AG09309 (cell line): ENCODE results near the gene ITSN1.
"Not testable (repeated sequence)": the region's sequence is repeated elsewhere in the genome, so short reads cannot be mapped to it uniquely, and the experiment has no call there.

ENCODE experiments used
- DNase-seq: peaks from one replicate; pipeline ENCODE4 v3.0.0-alpha.2; 2010; ENCODE audit warnings: low read depth
- H3K4me3 ChIP-seq: 2 replicates; pipeline ENCODE4 v1.5.1; 2011; ENCODE audit warnings: mild to moderate bottlenecking, low read depth, low read length, moderate library complexity; ENCODE audit not compliant: control insufficient read depth
- TF ChIP-seq, protein P1 (sequence below): IDR thresholded peaks from 2 replicates; pipeline ENCODE4 v1.5.1; 2011; ENCODE audit warnings: mild to moderate bottlenecking, low read depth, low read length, inconsistent platforms; ENCODE audit not compliant: insufficient read depth, control insufficient read depth; ENCODE audit errors: missing control alignments

ITSN1 gene

DNA sequence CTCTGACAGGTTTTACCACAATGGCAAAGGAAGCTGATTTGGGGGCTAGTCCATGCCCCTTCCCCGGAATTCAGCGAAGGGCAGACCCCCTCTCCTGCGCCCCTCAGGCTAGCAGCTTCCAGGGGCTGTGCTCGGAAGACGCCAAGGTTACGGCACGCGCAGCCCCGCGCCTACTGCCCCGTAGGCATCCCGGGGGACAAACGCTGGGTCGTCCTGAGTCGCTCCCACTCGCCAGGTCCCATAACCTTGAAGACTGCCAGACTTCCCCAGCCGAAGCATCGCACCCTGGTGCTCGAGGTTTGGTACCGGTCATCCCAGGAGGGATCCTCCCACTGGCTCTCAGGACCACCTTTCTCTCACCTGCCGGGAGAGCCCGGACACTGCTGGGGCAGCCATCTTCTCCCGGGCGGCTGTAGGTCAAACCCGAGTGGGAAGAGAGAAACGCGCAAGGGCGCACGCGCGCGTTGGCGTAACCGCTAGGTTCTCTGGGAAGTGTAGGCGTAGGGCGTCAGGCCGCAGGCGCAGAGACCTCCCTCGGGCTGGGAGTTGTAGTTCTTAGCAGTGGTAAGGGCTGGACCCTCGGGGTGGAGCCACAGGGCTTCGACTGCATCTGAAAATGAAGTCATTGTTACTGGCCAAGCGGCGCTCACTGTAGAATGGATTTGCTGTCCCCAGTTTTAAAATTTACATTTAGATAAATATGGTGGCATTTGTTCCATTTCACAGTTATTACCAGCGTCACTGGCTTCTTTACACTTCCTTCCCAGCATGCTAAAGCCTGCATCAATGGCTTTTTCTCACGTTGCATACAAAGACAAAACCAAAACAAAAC lies 273.3 kb downstream of the ITSN1 start, which contains the start of gene ATP5PO:
Gene ATP5PO (minus strand): TSS at position 437 of the 832 bp plus-strand sequence. CDS start 41 bp downstream, at position 396.
- peak; percentile 88 for DNase-seq
- TF ChIP-seq, protein P1, sequence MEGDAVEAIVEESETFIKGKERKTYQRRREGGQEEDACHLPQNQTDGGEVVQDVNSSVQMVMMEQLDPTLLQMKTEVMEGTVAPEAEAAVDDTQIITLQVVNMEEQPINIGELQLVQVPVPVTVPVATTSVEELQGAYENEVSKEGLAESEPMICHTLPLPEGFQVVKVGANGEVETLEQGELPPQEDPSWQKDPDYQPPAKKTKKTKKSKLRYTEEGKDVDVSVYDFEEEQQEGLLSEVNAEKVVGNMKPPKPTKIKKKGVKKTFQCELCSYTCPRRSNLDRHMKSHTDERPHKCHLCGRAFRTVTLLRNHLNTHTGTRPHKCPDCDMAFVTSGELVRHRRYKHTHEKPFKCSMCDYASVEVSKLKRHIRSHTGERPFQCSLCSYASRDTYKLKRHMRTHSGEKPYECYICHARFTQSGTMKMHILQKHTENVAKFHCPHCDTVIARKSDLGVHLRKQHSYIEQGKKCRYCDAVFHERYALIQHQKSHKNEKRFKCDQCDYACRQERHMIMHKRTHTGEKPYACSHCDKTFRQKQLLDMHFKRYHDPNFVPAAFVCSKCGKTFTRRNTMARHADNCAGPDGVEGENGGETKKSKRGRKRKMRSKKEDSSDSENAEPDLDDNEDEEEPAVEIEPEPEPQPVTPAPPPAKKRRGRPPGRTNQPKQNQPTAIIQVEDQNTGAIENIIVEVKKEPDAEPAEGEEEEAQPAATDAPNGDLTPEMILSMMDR = no peak
- H3K4me3 ChIP-seq = peak within 1 kb of the TSS; percentile 99

DNA sequence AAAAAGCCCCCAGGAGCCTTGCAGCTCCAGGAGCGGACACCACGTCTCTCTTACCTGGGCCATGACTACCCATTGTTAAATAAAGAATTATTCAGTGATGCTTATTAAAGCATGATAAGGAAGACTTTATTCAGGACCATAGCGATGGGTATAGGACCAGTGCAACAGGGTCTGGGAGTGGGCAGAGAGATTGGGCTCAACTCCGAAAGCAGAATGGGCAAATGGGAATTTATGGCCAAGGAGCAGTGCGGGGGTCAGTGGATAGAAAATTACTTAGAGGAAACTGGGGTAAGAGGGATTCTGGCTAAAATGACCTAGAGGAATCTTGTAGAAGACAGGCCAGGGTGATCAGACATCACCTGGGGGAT lies 273.9 kb downstream of the ITSN1 start:
- TF ChIP-seq, protein P1 = no peak
- peak overlapping the region; percentile 99 for H3K4me3 ChIP-seq
- no peak for DNase-seq

DNA sequence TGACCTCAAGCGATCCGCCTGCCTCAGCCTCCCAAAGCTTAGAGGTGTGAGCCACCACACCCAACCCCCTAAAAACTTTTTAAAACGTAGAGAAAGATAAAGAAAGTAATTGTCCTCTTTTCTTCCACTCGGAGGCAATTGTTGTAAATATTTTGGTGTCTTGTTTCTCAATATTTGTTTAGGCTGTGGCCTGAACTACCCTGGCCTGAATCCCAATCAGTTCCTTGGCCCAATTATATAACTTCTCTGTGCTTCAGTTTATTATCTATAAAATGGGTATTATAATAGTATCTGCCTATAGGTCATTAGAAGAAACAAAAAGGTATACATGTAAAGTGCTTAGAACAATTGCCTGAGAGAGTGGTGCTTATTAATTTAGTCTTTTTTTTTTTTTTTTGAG lies 275.1 kb downstream of the ITSN1 start:
- no peak for DNase-seq
- no peak overlapping the region for H3K4me3 ChIP-seq
- TF ChIP-seq, protein P1 = no peak

DNA sequence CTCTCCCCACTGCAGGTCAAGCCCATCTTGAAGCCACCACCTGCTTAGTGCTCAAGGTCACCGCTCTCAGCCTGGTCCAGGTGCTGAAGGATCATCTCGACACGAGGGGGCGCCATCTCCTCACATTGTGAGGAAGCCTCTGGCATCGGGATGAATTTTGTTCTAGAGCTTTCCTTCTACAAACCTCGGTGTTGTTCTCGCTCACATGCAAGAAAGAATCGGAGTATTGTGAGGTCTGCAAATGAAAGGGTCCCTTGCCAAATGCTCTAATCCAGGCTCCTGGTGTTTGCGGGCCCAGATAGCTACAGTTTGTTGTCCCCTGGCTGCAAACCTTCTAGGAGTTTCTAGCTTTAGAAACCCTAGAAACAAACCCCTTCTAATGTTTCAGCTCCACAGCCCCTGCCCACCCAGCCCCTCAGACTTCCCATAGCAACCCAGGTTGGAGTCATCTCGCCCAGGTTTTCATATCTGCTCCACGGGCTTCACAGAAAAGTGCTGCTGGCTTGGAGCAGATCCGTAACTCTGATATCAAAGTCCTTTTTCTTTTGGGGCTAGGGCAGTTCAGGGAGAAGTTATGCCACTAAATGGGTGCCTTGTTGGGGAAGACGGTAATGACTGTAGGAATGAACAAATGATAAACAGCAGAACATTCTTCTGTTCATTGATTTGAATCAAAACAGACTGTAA lies 281.9 kb downstream of the ITSN1 start:
- DNase-seq = peak; percentile 33
- H3K4me3 ChIP-seq = no peak overlapping the region
- TF ChIP-seq, protein P1 = peak; percentile 94

DNA sequence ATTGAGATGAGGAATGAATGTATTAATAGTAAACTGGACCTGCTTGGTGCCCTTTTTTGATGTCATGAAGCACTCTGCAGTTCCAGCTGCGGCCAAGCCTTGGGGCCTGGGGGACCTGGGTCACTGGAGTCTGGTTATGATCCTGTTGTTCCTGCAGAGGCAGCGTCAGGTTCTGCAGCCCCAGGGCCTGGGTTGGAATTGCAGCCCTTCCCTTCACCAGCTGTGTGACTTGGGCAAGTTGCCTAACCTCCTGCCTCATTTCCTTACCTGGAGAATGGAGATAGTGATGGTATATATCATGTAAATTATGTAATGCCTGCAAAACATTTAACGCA lies 282.4 kb downstream of the ITSN1 start:
- no peak for DNase-seq
- TF ChIP-seq, protein P1 = no peak
- H3K4me3 ChIP-seq = no peak overlapping the region

DNA sequence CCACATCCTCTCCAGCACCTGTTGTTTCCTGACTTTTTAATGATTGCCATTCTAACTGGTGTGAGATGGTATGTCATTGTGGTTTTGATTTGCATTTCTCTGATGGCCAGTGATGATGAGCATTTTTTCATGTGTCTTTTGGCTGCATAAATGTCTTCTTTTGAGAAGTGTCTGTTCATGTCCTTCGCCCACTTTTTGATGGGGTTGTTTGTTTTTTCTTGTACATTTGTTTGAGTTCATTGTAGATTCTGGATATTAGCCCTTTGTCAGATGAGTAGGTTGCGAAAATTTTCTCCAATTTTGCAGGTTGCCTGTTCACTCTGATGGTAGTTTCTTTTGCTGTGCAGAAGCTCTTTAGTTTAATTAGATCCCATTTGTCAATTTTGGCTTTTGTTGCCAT lies 283.9 kb downstream of the ITSN1 start:
- not testable (repeated sequence) for H3K4me3 ChIP-seq, DNase-seq

- H3K4me3 ChIP-seq, DNase-seq: not testable (repeated sequence)
Measured at GRCh38 chr21:33931052-33931798, 288.9 kb downstream of the ITSN1 start.
